Measurements from ENCODE around the gene IREB2.
"Not testable (repeated sequence)": the region's sequence is repeated elsewhere in the genome, so short reads cannot be mapped to it uniquely, and the experiment has no call there.

IREB2 gene

DNA sequence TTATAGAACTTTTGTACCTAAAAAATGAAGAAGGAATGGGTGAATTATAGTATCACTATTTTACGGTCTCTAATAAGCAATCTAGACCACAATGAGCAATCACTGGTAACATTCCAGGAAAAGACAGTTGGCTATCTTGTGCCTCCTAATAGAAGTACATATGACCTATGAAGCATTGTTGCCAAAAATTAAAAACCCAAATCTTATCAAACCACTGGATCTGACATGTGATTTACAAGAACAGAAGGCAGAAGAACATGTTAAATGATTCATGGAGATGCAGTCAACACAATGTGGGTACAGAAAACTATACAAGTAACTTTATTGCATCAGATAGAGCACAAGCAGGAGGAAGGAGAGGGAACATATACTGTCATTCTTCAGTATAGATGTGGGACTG, 54.9 kb downstream of the IREB2 start:
- DNase-seq = no peak

DNA sequence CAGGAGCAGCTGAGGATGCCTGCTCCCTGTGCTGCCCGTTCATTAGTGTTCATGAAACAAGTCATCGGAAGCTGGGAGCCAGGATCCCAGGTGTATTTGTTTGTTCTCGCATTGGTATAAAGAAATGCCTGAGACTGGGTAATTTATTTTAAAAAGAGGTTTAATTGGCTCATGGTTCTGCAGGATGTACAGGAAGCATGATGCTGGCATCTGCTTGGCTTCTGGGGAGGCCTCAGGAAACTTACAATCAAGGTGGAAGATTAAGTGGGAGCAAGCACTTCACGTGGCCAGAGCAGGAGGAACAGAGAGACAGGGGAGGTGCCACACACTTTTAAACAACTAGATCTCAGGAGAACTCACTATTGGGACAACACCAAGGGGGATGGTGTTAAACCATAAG, 63.8 kb downstream of the IREB2 start:
- DNase-seq = no peak

DNA sequence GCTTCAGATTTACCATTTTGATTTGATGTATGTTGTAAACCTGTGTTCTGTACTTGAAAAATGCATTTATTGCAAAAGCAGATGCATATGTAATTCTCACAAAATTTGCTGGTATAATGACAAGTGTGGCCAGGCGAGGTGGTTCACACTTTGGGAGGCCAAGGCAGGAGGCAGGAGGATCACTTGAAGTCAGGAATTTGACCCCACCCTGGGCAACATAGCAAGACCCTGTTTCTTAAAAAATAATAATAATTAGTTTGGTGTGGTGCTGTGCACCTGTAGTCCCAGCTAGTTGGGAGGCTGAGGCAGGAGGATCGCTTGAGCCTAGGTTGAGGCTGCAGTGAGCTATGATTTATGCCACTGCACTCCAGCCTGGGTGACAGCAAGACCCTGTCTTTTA, 64.6 kb downstream of the IREB2 start:
- DNase-seq = no peak

DNA sequence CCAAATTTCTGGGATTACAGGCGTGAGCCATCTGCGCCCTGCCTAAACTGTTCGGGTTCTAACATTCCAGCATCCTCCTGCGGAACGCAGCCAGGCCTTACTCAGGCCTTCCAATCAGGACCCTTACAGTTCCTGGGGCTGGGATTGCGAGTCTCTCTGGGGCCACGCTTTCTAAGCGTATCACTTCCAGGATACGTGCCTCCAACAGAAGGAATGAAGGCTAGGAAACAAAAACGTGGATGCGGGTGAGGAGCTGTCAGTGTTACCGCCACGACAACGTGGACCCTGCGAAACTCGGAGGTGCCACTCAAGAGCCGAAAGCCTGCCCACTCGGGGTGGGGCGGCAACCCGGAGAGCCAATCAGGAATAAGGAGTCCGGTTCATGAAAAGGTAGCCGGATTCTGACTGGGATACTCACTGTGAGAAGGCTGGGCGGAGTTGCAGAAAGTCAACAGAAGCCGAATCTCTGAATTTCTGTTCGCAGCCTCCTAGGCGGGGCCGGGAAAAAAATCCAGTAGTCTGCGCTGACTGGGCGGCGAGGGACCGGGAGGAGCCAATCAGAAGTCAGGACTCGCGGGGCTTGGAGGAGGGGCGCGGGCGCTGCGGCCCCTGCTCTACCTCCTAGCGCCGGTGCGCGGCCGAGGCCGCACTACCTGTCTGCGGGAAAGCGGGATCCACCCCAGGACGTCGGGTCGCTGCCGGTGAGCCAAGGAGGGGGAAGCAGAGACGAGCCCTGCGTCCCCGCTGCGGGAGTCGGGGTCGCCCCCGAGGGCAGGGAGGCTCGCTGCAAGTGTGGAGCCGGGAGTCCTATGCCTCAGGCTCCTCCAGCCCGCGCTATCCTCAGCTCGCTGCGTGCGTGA, 69.2 kb downstream of the IREB2 start, which contains the start of gene HYKK:
Gene HYKK (plus strand): TSS at position 607 of the 860 bp plus-strand sequence. CDS start 5,512 bp downstream, outside the sequence.
- peak; percentile 92 for DNase-seq

DNA sequence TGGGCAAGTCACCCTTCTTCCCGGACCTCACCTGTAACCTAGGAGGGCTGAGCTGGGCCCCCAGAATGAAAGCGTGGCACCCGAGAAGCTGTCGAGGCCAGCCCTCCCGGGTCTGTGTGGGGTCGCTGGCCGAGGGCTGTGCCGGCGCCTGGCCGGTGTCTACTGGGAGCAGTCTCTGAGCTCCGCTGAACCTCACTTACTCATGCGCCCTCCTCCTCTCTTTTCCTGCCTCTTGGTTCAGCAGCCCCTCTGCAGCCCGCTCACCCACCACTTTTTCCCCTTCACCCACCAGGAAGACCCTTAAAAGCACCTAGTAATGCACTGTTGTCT, 69.8 kb downstream of the IREB2 start:
- no peak for DNase-seq

DNA sequence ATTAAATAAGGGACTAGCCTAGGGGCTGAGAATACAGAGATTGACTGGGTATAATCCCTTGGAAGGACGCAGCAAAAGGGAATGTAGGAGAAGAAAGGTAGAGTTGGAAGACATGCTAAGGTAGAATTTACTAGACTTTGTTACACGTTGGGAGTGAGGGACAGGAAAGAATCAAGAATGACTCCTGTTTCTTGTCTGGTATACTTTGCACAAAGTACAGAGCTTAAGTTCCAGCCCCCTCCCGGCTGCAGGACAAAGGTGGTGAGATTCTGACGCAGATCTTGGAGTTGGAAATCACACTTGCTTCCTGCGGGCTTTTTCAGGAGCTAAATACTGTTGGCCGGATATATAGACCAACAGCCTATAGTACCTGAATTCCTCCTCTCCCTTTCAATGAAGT, 70.3 kb downstream of the IREB2 start:
- no peak for DNase-seq

DNA sequence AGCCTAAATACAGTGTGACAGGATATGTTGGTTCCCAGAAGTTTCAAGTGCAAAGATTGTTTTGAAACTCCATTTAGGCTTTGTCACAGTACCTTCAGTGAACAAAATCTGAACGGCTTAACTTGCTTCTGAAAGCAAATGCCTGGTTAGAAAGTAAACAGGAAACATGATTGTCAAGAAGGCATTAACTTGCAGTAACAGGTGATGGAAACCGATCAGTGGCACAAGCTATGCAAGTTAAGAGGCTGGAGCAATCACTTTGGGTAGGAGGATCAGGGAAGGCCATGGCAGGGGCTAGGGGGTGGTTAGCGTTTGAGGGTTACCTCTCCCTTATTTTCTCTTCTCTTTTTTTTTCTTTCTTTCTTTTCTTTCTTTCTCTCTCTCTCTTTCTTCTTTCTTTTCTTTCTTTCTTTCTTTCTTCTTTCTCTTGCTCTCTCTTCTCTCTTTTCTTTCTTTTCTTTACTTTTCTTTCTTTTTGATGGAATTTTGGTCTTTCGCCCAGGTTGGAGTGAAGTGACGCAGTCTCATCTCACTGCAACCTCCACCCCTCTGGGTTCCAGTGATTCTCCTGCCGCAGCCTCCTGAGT, 71.8 kb downstream of the IREB2 start:
- no peak for DNase-seq

DNA sequence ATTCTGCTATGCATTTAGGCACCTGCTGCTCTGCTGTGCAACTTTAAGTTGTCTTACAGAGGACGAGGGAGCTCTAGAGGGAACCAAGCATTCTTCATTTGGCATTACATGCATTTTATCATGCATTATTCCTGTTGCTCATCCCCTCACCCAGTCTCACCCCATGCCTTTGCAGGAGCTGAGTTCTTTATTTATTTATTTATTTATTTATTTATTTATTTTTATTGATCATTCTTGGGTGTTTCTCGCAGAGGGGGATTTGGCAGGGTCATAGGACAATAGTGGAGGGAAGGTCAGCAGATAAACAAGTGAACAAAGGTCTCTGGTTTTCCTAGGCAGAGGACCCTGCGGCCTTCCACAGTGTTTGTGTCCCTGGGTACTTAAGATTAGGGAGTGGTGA, 82.0 kb downstream of the IREB2 start:
- DNase-seq = not testable (repeated sequence)

DNA sequence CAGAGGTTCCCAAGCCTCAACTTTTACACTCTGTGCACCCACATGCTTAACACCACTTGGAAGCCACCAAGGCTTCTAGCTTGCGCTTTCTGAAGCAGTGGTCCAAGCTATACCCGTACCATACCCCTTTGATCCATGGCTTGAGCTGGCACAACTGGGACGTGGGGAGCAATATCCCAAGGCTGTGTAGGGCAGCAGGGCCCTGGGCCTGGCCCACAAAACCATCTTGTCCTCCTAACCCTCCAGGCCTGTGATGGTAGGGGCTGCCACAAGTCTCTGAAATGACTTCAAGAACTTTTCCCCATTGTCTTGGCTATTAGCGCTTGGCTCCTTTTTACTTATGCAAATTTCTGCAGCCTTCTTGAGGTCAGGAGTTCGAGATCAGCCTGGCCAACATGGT, 86.2 kb downstream of the IREB2 start:
- DNase-seq = no peak

DNA sequence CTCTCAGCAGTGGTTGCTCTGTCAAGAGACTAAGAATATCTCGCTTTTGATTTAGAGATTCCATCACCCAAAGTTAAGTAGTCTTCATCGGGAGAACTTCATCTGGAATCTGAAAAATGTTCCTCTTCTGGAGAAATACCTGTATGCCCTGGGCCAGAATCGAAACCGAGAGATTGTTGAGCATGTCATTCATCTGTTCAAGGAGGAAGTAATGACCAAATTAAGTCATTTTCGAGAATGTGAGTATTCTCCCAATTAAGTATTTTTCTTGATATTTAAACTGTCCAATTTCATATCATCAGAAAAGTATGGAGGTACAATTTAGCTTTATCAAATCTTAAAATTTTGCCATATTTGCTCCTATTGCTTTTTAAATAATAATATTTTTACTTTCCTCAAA, 89.3 kb downstream of the IREB2 start:
- DNase-seq = no peak

DNA sequence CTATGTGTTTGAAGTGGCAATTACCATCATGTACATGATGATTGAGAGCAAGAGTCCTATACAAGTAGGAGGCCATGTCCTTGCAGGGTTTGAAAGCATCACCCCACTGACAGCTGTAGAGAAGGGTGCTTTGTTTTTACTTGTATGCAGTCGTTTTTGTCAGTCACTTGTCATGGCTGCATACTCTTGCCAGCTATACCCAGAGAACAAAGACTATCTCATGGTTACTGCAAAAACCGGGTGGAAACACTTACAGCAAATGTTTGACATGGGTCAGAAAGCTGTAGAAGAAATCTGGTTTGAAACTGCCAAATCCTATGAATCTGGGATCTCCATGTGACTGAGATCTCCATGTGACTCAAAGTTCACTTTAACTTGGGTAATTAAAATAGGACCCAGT, 95.3 kb downstream of the IREB2 start:
- DNase-seq = no peak

DNA sequence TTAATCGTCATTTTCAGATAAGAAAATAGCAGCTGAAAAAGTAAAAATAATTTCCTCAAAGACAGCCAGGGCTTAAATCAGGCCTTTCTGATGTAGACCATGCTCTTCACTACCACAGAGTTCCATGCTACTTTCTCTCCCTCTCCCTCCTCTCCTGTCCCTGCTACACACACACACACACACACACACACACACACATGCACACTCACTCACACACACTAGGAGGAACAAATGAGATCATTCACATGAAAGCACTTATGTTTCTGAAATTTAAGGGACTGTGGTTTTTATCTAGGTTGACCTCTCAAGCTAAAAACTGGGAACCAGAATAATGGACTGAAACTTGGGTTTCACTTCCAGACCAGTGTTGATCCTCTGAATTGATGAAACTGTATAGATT, 98.1 kb downstream of the IREB2 start:
- DNase-seq = no peak

DNA sequence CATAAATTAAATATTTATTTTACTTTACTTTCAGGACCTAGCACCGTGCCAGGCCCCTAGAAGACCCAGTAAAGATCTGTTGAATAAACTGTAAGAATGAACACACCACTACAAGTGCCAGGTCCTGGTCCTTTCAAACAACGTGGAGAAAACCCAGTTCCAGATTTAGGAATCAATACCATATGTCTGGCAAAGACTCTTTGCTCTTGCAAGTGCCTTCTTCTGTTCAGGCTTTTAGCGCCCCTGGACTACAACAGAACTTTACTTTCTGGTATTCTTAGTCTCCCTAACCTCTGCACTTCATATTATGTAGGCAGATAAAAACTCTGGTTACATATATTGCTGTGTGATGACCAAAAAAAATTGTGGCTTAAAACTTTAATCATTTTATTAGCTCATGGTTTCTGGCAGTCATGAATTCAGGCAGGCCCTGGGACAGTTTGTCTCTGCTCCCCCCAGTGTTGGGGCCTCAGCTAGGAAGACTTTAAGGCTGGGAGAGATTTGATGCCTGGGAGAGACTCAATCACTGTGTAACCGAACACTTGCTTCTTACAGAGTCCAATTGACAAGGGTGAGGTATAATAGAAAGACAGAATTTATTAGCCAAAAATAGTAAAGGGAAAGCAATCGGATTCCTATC, 99.4 kb downstream of the IREB2 start:
- no peak for DNase-seq

DNA sequence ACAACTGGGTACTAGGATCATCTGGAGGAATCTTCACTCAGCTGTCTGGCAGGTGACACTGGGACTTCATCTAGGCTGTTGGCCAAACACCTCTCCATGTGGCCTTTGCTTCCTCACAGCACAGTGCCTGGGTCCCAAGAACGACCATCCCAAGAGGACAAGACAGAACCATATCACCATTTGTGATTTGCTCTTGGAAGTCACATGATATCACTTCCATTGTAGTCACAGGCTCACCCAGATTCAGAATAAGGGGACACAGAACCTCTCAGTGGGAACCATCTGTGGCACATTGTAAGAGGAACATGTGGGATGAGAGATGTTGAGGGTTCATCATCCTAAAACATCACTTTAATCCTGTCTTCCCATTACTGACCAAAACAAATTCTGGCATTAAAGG, 100.3 kb downstream of the IREB2 start:
- no peak for DNase-seq

DNA sequence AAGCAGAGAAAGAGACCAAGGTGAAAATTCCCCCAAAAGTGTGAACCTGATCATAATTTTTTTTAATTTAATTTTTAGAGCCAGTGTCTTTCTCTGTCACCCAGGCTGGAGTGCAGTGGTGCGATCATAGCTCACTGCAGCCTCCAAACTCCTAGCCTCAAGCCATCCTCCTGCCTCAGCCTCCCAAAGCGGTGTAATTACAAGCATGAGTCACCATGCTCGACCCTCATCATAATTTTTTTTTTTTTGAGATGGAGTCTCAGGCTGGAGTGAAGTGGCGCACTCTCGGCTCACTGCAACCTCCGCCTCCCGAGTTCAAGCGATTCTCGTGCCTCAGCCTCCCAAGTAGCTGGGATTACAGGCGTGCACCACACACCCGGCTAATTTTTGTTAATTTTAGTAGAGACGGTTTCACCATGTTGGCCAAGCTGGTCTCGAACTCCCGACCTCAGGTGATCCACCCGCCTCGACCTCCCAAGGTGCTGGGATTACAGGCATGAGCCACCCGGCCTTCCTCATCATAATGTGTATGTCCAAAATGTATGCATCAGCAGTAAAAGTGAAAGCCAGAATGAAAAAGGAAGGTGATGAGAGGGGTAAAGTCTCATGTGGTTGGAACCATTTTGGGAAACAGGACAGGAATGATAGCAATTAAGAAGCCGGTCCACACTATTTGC, 101.6 kb downstream of the IREB2 start:
- not testable (repeated sequence) for DNase-seq

DNA sequence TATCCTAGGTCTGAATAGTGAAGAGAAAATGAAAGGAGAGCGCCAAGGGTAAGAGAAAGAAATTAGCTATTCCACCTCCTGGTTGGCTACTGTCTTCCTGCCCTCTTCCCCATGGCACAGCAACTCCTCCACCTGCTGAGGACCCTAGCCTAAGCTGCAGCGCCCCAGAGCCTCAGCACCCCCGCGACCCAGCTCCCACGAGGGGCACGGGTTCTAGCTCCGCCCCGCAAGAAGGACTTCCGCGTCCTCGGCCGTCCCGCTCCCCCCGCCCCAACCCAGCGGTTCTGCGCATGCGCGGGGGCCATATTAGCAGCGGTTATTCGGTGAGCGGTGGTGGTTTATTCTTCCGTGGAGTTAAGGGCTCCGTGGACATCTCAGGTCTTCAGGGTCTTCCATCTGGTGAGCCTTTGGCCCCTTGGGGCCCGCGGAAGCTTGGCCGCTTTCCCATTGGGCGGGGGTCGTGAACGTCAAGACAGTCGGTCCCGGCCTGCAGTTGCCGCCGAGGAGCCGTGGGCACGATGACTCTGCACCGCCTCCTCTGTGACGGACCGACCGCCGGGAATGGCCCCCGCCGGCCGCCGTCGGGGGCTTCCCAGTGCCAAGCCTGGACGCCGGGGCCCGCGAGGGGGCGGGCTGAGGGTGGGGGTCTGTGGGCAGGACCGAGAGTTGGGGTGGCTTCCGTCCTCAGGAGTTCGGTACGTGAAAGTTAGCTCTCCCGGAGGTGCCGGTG, 102.3 kb downstream of the IREB2 start, which contains the start of gene PSMA4:
Gene PSMA4 (plus strand): TSS at position 304 of the 730 bp plus-strand sequence. CDS start 1,484 bp downstream, outside the sequence.
- peak; percentile 67 for DNase-seq

DNA sequence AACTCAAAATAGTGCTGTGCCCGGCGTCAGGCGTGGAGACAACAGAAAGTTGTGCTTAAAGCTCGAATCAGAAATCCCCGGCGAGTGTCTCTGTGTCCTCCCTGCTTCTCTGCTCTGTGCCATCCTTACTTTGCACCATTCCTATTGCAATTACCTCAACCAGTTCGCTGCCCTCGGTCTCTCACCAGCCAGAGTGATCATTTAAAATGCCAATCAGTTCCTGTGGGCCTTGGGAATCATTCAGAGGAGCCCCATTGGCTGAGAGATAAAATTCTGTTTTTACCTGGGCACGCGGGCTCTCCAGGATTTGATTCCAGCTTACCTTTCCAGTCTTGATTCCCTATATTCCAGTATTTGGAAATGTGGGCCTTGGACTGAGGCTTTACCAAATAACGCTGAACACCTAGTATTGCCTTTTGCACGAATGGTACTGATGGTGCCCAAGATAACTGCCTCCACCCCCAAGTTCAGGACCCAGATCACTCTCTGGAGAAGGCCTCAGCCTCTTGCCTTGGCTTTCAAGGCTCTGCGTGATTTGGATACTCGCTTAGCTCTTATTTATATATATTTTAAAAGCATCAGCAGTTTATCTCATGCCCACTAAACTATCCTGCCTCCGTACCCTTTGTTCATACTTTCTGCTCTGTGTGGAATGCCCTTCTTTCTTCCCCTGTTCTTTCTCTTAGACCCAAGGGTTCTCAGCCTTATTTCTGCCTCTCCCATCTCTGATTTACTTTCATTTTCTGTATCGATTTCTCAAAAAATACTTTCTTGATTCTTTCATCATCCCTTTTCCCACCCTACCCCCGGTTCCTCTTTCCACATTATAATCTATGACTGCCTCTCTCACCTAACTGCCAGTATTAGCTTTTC, 103.1 kb downstream of the IREB2 start:
- DNase-seq = no peak

DNA sequence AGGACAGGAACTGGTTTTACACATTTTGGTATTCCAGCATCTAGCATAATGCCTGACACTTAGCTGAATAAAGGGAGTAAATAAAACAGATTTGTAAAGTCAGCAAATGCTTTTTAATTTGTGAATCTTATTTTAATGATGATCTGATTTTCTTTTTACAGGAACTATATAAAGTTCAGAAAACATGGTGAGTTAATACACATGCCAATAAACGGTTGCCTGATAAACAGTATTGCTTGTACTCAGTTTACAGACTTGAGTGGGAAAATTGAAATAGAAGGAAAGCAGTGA, 103.7 kb downstream of the IREB2 start:
- no peak for DNase-seq

DNA sequence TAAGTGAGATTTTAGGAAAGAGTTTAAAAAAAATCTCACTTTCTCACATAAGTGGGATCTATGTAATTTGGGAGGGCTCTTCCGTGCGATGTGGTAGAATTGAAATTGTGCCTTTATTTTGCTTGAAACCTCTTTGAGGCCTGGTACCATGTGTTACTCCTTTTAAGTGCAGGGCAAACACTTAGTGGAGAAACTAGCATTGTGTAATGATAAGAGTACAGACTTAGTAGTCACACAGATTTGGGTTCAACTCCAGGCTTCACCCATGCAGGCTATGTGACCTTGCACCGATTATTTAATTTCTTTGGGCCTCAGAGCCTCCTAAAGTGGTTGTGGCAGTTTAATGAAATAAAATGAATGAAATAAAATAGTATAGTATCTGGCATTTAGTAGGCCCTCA, 104.6 kb downstream of the IREB2 start:
- no peak for DNase-seq

DNA sequence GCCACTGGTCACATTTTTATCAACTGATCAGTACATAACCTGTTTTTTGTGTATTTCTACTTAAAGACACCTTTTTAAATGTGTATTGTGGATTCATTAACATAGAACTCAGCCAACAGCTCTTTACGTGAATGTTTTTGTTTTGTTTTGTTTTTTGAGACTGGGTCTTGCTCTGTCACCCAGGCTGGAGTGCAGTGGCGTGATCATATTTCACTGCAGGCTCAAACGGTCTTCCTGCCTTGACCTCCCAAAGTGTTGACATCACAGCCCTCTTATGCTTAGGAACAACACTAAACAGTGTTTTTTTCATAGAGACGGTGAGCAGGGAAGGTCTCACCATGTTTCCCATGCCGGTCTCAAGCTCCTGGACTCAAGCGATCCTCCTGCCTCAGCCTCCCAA, 112.2 kb downstream of the IREB2 start:
- no peak for DNase-seq

DNA sequence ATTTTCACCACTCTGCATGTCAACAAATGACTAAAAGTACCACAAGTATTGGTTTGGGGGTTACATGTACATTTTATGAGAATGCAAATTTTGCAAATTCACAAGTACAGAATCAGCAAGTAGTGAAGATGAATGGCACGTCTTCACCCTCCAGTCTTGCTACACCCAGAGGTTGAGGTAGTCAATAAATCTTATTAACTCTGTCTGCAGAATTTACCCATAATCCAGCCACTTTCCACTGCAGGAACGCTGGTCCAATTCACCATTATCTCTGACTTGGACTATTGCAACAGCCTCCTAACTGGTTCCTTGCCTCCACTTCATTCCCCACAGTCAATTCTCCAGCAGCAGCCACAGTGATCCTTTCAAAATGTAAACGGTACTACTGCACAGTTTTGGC, 112.8 kb downstream of the IREB2 start:
- DNase-seq = no peak
